Activated gamma-delta T cell treated with anti-CD3 and anti-CD28 coated beads, Interleukin-2, amount 50 U/mL, for 16 hours (primary cell): ENCODE measurements around the gene SLC13A1.

ENCODE experiments used
- DNase-seq: peaks from one replicate; pipeline ENCODE4 v3.0.0-alpha.2; 2020; ENCODE audit warnings: low read depth

The SLC13A1 gene

DNA sequence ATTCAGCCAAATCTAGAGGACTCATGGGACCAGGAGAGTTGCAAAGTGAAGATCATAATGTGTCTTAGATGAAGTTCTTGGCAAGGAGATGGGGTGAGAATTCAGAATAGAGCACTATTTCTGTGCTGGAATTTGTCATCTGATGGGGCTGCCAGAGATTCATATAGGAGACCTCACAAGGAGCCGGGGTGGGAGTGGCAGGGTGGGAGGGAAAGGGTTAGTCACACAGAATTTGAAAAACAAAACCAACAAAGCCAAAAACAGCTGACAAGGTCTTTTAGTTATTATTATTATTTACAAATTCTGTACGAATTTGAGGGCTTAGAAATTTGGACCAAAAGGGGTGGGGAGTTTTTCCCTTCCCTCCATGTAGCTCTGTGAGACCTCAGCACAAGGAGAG is 1.7 kb downstream of the SLC13A1 start:
- DNase-seq = no peak

DNA sequence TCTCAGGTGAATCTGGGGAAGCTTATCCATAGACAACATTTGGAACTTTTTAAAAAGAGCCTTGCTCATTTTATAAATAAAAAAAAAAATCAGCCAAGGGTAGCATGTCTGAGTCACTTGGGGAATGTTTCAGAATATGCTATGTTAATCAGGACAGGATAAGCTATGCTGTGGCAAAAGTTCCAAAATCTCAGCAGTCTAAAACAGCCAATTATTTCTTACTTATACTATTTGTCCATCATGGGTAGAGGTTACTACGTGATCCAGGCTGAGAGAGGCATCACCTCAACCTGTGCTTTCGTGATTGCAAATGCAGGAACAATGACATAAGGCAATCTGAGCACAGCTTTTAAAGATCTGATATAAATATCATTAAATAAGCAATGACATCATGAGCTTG is 6.5 kb downstream of the SLC13A1 start:
- no peak for DNase-seq

DNA sequence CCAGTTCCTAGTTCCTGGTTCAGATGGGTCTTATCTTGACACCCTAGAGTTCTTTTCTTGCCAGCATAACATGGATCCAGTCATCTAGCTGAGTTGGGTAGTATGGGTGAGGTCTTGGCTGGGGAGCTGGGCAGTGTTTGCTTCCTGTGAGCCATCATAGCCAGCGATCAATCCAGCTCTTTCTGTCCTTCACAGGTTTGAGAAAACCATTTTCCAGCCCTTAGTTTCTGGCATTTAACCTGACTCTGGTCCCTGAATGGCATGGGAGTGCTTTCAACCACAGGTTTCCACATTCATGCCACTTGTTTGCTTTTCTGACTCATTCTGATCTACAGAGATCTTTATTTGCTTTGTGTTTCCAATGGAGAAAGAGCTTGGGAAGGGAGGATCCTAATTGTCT is 8.6 kb downstream of the SLC13A1 start:
- no peak for DNase-seq

DNA sequence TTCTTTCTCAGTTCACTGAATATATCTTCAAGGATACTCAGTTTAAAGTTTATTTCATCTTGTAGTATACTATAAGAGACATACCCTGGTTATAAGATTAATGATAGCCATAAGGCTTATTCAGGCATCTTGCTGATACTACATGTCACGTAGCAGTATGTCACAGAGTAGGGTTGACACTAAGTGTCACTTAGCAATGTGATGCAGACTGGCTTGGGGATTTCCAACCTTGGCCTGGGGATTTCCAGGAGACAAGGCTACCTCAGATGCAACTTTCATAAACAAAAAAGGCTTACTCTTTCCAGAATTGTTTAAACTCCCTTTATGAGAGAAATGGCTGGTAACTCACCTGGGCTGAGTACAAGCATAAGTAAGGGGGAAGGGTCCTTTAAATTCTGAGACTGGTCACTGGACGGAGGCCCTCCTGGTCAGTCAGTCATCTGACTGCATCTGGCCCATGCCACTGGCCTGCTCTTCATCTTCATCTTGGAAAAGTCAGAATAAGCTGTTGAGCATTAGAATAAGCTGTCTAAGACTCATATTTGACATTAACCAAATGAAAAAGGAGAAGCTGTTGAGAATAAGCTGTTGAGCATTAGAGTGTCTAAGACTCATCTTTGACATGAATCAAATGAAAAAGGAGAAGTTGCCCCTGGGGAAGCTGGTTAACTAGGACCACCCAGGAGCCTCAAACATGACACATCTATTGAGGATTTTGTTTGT is 9.5 kb downstream of the SLC13A1 start:
- DNase-seq = no peak

DNA sequence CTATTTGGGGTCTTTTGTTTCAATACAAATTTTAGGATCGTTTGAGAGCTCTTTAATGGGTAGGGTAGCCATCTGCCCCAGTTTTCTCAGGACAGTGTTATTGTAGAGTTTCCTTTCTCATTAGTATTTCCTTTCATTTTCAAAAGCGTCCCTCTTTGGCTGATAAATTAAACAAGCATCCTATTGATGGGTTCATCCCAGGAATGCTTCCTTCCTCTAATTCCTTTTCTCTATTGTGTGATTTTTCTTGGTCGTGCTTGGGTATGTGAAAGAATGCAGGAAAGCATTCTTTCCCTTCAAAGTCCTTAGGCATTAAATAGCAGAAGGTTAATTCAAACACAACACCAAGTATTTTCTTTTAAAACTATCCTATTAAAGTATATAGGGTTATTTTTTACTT is 14.0 kb downstream of the SLC13A1 start:
- no peak for DNase-seq

DNA sequence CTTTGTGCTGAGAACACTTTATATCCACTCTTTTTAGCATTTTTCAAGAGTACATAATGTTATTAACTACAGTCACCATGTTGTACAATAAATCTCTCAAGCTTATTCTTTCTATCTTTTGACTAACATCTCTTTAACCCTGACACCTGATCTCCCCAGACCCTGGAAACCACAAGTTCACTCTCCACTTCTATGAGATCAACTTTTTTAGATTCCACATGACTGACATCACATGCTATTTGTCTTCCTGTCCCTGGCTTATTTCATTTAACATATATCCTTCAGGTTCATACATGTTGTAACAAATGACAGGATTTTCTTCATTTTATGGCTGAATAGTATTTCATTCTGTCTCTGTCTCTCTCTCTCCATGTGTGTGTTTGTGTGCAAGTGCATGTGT is 15.5 kb downstream of the SLC13A1 start:
- no peak for DNase-seq

DNA sequence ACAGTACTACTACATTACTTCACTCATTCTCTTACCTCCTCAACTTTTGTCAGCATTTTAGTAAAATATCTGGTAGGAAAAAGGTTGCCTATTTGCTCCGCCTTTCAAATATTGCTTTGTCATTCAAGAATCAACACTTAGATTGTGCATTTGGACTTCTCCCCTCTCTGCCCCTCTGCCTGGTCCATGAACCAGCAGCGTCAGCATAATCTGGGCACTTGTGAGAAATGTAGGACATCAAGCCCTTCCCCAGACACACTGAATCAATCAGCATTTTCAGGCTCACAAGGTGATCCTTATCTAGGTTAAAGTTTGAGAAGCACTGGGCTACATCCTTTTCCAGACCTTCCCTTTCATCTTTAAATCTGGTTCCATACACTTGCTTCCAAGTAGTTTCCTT is 16.3 kb downstream of the SLC13A1 start:
- DNase-seq = no peak

DNA sequence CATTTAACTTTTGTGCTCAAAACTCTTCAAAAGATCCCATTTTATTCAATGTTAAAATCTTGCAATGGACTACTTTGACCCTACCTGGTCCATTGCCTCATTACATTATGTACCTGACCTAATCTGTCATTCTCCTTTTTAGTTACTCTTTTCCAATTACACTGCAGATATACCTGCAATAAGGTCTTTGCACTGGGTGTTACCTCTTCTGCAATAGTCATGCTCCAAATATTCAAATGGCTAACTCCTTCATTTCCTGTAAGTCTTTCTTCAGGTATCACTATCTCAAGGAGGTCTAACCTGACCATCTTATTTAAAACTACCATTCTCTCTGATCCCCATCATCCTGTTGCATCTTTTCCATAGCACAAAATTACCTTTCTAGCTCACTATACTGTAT is 22.3 kb downstream of the SLC13A1 start:
- DNase-seq = no peak

DNA sequence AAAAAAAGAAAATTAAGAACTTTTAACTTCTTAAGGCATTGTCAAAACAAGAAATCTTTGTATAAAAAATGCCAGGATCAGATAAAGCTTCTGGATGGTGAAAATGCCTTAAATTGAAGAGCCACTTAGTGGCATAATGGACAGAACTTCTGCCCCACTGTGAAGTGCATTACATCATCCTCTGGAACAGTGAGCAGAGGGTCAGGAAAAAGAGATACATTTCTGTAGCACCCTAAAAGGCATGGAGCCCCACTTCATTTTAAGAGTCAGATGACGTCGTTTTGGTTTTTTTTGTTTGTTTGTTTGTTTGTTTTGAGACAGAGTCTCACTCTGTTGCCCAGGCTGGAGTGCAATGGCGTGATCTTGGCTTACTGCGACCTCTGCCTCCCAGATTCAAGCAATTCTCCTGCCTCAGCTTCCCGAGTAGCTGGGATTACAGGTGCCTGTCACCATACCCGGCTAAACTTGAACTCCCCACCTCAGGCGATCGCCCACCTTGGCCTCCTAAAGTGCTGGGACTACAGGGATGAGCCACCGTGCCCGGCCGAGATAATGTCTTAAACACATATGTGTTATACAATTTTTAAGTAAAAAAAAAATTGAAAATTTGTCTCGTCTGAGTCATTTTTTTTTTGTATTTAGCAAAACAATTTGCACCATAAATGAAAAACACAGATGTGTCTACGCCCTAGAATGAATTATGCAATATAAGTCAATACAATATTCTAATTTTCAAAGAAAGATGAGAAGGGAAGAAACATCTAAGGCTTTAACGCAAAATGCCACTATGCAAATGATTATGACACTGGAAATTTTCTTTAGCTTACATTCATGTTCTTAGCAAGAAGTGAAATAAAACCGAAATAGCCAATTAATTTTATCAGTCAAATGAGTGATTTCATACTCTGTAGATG is 29.2 kb downstream of the SLC13A1 start:
- DNase-seq = no peak

DNA sequence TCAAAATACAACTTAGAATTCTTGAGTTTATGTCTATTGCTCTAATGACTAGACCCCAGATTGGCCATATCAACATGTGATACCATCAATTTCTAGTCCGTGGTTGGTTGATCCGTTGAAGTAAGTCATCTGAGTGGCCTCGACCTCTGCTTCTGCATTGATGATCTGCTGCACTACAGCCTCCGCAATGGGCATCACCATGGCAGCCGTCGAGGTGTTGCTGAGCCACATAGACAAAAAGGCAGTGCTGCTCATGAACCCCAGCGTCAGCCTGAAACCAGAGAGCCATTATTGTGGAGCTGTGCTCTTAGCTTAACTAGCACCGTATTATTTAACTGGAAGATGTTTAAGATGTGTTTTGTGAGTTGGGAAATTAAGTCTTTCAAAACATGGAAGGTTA is 30.7 kb downstream of the SLC13A1 start:
- DNase-seq = no peak

DNA sequence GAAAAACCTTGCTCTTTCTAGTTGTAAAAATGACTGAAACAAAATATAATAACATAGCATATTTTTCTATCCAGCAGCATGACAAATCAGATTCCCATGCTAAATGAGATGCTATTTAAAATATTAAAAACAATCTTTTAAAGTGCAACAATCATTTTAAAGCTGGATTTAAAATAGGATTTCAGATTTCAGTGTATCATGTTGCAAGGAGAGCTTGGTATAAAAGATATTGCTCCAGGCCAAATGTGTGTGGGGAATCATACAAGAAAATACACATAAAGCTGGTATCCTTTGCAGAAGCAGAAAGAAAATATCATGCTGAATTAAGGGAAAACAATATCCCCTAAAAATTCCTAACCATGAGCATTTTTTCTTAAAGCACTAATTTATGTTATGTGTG is 42.2 kb downstream of the SLC13A1 start:
- DNase-seq = no peak

DNA sequence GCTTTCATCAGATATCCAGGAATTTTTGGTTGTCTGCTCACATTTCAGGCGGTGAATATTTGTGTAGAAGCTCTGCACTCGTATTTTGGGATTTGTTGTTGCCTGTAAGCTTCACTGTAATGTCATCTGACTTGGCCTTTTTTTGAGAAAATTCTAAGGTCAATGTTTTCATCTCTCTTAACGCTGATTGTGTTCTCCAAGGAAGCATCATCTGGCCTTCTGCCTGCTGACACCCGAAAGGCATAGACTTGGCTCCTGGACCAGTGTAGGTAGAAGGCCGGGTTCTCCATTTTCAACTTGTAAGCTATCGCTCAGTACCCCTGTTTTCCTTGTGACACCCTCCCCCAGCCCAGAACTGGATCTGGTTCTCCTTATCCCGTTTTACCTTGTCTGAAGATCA is 44.2 kb downstream of the SLC13A1 start:
- DNase-seq = no peak

DNA sequence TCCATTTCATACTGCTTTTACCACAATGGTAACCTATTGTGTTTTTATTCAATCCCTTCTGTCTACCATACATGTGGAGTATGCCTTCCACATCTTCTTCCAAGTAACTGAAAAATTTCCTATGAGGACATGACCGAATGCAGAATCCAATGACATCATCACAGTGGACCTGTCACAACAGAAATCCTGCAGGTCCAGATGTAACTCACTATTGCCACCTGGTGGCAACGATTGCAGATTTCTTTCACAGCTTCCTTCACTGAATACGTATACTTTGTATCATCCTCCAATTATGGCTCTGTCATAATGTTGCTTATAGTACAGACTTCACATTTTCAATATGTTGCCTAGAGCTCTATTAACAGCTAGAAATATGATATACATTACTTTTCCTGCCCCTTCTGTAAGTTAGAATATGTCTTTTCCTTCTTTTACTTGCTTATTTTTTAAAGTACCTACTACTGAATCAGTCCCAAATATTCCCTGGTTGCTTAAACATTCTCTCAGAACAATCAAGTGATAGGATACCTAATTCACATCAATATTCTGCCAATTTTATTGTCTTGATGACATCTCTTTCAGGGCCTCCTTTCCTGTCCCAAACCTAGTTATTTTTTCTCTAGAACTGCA is 45.4 kb downstream of the SLC13A1 start:
- DNase-seq = no peak

DNA sequence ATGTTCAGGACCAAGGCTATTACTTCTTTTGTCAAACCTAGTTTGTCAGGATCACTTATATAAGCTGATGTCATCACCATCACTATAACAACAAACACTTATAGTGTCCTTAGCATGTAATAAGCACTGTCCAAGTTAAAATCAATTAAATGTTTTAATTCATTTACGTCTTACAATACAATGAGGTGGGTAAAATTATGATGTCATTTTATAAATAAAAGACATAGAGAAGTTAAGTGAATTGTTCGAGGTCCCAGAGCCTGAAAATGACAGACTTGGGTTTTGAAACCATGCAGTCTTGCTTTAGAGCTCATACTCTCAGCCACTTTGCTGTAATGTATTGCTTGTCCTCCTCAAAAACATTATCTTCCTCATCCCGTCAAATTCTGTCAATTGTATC is 48.3 kb downstream of the SLC13A1 start:
- DNase-seq = no peak

DNA sequence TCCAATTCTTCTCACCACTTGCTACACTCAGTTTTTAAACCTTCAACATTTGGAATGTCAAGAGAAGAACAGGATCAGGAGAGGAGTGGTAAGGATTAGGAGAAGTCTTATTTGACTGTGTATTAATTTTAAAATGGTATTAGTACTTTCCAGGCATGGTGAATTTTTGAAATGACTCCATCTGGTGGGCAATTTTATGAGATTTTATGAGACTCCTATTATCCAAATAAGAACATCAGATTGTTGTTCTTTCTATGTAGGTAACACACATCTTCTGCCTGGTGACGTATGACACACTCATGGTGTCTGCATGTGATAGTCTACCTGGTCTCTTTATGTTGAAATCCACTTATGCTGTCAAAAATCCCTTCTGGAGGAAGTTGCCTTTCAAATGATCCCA is 51.0 kb downstream of the SLC13A1 start:
- no peak for DNase-seq

DNA sequence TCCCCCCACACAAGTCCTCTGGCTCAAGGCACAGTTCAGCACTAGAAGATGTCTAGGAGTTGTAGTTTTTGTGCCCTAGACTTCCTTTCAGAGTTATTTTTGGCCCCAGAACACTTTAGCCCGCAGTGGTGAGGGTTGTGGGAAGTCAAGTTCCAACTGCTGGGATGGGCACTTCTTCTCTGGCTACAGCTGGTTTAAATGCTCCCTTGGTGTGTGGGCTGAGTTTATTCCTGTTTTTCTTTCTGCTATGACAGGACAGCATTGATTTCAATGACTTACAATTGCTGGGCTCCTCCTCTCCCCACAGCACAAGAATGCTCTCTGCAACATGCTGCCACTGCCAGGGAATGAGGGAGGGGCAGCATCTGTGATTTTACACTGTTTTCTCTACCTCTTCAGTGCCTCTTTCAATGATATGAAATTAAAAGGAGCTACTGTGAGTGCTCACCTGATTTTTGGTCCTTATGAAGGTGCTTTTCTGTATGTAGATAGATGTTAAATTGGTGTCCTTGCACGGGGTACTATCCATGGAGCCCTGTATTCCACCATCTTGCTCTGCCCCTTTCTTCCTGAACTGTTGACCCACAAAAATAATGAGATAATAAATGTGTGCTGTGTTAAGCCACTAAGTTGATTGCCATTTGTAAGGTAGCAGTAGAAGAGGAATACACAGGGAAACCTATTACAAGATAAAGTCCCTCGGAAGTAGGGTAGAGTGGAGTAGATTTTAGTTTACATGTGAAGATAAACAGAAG is 56.3 kb downstream of the SLC13A1 start:
- DNase-seq = no peak

DNA sequence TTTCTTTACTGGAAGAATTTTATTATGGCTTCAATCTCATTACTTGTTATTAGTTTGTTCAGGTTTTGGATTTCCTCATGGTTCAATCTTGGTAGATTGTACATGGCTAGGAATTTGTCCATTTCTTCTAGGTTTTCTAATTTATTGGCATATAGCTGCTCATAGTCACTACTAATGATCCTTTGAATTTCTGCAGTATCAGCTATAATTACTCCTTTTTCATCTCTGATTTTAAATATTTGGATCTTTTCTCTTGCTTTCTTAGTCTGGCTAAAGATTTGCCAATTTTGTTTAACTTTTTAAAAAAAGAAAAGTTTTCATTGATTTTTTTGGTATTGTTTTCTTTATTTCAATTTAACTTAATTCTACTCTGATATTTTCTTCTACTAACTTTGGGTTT is 59.2 kb downstream of the SLC13A1 start:
- no peak for DNase-seq

DNA sequence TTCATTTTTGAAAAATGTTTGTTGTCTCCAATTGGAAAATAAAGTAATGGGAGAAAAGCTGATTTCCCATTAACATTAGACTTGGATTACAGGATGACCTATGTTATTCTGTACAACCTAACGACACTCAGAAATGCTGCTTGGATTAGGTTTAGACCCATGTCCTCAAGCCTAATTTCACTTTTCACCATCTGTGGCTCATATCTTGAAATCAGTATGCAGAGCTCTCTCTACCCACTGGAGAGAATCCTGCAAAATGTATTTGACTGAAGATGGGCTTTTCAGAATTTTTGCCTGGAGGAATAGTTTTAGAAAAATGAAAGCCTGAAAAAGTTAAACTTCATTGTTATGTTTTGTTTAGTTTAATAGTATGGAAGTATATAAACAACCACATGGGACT is 63.8 kb downstream of the SLC13A1 start:
- no peak for DNase-seq

DNA sequence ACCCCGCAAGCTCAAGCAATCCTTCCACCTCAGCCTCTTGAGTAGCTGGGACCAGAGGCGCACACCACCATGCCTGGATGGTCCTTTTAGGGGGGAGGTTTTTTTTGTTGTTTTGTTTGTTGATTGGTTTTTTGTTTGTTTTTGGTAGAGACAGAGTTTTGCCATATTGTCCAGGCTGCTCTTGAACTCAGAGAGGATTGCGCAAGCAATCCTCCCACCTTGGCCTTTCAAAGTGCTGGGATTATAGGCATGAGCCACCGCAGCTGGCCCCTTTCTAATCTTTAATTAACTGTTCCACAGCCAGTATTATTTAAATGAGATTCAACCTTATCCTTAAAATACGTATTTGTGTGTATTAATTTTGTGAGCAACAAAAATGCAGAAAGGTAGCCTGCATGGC is 65.8 kb downstream of the SLC13A1 start:
- DNase-seq = no peak

DNA sequence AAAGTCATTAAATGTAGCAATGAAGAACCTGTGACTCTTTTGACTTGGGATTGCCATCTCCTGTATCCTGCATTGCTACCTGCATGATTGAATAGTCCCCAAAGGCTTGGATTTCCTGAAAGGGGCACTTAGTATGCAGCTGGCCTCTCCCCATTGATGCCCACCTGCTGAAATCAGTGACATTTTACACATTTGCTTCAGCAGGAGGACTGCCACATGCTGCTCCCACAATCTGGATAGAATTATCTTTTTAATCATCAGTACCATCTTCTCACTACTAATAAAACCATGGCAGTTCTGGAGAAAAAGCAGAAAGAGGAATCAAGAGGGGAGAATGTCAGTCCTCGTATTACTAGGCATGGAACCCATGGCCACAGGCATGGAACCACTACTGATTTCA is 67.8 kb downstream of the SLC13A1 start:
- DNase-seq = no peak

DNA sequence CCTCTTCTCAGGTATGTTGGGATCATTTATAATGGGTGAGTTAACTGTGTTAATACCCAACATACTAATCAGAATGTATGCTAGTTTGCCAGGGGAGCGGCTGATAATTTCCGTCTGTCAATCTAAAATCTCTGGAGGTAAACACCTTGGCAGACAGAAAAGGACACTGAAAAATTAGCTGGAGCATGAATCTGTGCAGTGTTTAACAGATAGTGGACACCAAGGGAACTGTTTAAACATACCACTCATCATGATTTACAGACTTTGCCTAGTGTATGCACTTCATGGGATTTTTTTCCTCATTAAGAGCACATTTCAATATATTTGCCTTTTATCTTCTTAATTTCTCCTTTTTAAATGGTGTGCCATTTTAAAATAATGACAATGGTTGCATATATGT is 68.2 kb downstream of the SLC13A1 start:
- no peak for DNase-seq

DNA sequence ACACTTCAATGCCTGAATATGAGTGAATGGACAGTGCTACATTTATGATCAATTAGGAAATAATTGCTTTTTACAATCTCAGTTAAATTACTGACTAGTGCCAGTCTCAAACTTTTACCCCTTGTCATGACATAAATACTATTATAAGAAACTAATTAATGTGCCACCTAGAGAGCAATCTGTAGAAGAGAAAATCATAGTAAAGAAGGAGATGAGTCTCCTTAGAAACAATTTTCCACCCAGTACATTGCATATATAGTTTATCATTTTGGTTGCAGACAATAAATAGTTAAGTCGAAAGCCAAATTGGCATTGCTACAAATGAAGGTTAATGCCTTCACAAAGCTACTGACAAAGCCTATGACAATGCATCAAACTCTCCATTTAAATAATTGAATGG is 68.6 kb downstream of the SLC13A1 start:
- DNase-seq = no peak
